ENCODE results near the gene KRTAP2-4.
"Not testable (repeated sequence)": the region's sequence is repeated elsewhere in the genome, so short reads cannot be mapped to it uniquely, and the experiment has no call there.

KRTAP2-4 gene

DNA sequence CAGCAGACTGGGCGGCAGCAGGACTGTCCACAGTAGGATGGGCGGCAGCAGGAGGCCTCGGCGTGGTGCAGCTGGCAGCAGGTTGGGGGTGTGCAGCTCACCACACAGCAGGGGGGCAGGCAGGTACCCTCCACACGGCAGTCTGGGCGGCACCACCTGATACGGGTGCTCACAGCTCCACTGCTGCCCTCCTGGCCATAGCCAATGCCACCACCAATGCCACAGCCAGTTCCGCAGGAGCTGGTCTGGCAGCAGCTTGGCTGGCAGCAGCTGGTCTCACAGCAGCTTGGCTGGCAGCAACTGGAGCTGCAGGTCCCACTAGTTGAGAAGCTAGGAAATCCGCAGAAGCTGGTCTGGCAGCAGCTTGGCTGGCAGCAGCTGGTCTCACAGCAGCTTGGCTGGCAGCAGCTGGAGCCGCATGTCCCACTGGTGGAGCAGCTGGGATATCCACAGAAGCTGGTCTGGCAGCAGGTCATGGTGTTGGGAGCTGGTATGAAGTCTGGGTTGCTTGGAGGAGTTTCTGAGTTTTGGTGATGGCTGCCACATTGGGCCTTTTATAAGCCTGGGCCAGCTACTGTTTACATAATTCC, 31.2 kb downstream of the KRTAP2-4 start, which contains the start of gene KRTAP1-3:
TSS of gene KRTAP1-3 (minus strand) at position 529 of the 590 bp plus-strand sequence. CDS start at position 476, 53 bp downstream.
- DNase-seq, result not testable (repeated sequence)

DNA sequence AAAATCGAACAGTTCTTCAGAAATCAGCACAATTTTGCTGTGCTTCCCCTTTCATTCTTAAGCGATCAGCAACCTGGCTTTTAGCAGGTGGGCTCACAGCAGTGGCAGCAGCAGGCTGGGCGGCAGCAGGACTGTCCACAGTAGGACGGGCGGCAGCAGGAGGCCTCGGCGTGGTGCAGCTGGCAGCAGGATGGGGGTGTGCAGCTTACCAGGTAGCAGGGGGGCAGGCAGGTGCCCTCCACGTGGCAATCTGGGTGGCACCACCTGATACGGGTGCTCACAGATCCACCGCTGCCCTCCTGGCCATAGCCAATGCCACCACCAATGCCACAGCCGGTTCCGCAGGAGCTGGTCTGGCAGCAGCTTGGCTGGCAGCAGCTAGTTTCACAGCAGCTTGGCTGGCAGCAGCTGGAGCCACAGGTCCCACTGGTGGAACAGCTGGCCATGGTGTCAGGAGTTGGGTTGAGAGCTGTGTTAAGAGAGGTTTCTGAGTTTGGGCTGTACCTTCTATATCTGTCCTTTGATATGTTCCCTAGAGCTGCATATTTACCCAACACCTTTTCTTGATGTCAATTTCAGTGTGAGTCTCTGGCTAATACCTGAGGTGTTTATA, 35.9 kb downstream of the KRTAP2-4 start, which contains the start of gene KRTAP1-4:
TSS of gene KRTAP1-4 (minus strand) at position 563 of the 613 bp plus-strand sequence. CDS start at position 446, 117 bp downstream.
- DNase-seq, result no peak

DNA sequence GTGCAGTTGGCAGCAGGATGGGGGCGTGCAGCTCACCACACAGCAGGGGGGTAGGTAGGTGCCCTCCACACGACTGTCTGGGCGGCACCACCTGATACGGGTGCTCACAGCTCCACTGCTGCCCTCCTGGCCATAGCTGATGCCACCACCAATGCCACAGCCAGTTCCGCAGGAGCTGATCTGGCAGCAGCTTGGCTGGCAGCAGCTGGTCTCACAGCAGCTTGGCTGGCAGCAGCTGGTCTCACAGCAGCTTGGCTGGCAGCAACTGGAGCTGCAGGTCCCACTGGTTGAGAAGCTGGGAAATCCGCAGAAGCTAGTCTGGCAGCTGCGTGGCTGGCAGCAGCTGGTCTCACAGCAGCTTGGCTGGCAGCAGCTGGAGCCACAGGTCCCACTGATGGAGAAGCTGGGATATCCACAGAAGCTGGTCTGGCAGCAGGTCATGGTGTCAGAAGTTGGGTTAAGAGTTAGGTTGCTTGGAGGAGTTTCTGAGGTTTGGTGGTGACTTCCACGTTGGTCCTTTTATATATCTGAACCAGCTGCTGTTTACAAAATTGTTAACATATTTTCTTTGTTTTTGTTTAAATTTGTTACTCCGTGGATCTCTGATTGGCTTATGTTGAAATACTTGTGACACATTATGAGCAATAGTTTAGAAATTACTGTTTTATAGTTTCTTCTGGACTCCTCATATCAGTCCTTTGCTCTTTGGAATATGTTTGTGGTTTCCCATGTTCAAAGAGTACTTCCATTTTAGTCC, 38.8 kb downstream of the KRTAP2-4 start, which contains the start of gene KRTAP1-5:
TSS of gene KRTAP1-5 (minus strand) at position 494 of the 757 bp plus-strand sequence. CDS start at position 441, 53 bp downstream.
- no peak for DNase-seq

DNA sequence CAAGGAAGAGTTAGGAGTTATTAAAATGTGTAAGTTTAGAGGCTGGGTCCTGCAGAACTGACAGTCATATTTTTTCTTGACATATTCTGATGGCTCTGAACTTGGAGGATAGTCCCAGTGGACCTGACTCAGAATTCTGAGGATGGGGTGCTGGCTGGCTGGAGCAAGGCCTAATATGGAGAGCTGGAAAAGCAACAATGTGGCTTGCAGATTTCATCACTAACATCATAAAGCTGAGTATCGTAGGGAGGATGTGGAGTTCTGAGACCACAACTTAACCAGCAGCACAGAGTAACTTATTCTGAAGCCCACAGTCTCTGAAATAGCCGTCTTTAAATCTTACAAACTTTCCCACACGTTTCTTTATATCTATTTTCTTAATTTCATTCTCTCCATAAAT, 41.0 kb downstream of the KRTAP2-4 start:
- DNase-seq, result no peak

DNA sequence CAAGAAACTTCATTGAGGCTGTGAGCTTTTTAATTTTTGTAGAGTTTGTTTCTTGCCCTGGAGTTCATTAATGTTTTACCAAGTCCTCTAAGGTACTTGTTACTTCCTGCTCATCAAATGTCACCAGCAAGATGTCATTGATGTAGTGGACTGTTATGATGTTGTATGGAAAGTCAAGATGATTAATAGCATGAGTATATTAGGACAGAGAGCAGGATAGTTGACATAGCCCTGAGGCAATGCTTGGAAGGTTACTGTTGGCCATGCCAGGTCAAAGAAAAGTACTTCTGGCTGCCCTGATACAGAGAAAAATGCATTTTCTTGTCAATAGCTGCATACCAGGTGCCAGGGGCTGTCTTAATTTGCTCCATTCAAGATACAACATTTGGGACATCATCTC, 45.3 kb downstream of the KRTAP2-4 start:
- no peak for DNase-seq

DNA sequence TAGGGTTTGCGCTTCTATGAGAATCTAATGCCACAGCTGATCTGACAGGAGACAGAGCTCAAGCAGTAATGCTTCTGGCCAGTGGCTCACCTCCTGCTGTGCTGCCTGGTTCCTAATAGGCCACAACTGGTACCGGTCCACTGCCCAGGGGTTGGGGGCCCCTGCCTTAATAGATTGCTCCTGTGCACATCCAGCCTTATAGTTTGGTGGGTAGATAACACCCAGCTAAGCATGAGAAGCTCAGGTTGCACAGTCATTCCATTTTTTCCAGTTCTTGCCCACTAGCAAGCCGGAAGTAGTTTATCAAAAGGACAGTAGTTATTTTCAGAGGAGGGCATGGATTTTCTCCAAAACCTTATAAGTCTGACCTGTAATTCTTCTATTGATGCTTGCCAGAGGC, 46.3 kb downstream of the KRTAP2-4 start:
- no peak for DNase-seq

DNA sequence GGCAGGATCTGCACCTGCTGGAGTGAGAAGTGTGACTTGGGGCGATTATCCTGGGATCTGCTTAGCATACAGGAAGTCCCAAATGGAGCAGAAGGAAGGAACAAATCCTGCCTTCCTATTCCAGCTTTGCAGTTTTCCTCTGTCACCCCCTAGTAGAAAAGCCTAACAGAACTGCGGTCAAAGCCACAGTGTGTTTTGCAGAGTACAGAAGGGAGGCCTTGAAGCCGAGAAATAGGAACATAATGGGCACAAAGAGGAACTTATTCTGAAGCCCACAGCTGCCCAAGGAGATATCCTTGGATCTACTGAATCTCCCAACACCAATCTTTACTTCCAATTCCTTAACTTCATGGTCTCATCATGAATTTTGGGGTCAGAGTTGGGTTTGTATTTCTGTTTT, 47.1 kb downstream of the KRTAP2-4 start:
- peak in 1 of 2 donors; percentile 4 for DNase-seq

DNA sequence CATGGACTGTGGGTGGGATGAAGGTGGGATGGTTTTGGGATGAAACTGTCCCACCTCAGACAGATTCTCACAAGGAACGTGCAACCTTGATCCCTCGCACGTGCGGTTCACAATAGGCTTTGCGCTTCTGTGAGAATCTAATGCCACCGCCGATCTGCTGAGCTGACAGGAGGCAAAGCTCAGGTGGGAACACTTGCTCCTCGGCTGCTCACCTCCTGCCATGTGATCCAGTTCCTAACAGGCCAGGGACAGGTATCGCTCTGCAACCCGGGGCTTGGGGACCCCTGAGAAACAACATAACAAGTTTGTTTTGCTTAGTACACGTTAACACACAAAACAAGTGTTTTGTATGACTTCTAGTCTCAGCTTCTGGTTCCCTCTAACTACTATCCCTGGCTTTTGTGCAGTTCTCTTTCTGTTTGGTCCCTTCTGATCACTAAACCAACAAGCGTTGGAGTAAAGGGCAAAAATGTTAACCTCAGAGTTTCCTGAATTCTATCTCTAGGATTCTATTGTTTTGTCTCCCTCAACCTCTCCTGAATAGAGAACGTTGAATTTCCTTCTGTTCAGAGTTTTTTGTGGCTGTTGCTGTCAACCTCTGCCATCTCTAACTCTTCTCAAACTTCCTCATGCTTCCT, 49.0 kb downstream of the KRTAP2-4 start:
- DNase-seq, result no peak

DNA sequence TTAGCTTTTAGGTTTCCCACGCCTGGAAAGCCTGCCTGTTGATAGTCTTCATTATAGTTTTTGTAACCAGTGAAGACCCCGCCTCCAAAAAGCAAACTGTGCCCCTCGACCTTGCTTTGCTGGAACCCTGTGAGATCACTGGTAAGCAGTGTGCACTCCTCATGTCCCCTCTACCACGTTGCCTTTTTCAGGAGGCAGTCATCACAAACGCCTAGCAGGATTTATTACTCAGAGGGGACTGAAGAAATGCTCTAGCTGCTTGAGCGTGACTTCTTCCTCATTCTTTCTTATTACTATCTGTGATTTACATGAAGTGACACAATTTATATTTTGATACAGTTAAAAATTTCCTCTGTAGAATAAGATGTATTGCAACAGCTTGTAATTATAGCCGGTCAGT, 50.2 kb downstream of the KRTAP2-4 start:
- DNase-seq, result no peak
